Transverse colon (tissue), 4 donors: ENCODE results near the gene CDO1. TPM values are rescaled to one million over a fixed set of nuclear protein-coding genes. Genes with fewer than 3 reads are reported as not detected.

Experiments
- DNase-seq: peaks from one replicate; pipeline ENCODE4 v3.0.0-alpha.2; 2019
- H3K27ac ChIP-seq, 4 donors: fragments of 200-600 bp; sonication (generic); 2 replicates each; pipeline ENCODE4 v1.5.1; 2016 to 2018; ENCODE audit warnings: inconsistent platforms in 4 of 4
- H3K27me3 ChIP-seq: fragments of 200-600 bp; sonication (generic); 2 replicates; pipeline ENCODE4 v1.5.1; 2017; ENCODE audit warnings: inconsistent platforms
- H3K36me3 ChIP-seq, 4 donors: fragments of 200-600 bp; sonication (generic); 2 replicates each; pipeline ENCODE4 v1.5.1; 2017 to 2019; ENCODE audit warnings: inconsistent platforms in 4 of 4
- H3K4me1 ChIP-seq, 4 donors: fragments of 200-600 bp; sonication (generic); 2 replicates each; pipeline ENCODE4 v1.5.1; 2017 to 2020; ENCODE audit warnings: inconsistent platforms in 4 of 4
- H3K4me3 ChIP-seq, 4 donors: fragments of 200-600 bp; sonication (generic); 1 replicate in 1 of 4; 2 replicates in 3 of 4; pipeline versions ENCODE4 v1.5.1 to v1.6.1; 2017 to 2019; ENCODE audit warnings: inconsistent platforms in 4 of 4
- H3K9me3 ChIP-seq, 2 donors: fragments of 200-600 bp; sonication (generic); 2 replicates each; pipeline ENCODE4 v1.5.1; 2017 to 2019; ENCODE audit warnings: inconsistent platforms in 2 of 2
- CTCF ChIP-seq, 5 experiments: fragments of 200-600 bp in 3 of 5; fragments of 450-650 bp in 2 of 5; sonication (generic) in 3 of 5; IDR thresholded peaks; 1 replicate in 2 of 5; 2 replicates in 3 of 5; pipeline ENCODE4 v1.5.1; 2016 to 2017; ENCODE audit warnings: antibody characterized with exemption in 5 of 5, inconsistent platforms in 3 of 5, mild to moderate bottlenecking in 2 of 5, moderate library complexity in 1 of 5
- EP300 ChIP-seq: sonication (generic); formaldehyde crosslinking; IDR thresholded peaks from one replicate; pipeline ENCODE4 v1.6.1; 2017; ENCODE audit warnings: antibody characterized with exemption, low read depth
- POLR2A ChIP-seq: fragments of 450-650 bp; IDR thresholded peaks from one replicate; pipeline ENCODE4 v1.6.1; 2016; ENCODE audit warnings: antibody characterized with exemption, mild to moderate bottlenecking, moderate library complexity
- POLR2AphosphoS5 ChIP-seq, 3 donors: sonication (generic); formaldehyde crosslinking; IDR thresholded peaks; one replicate each; pipeline ENCODE4 v1.6.1; 2016; ENCODE audit warnings: antibody characterized with exemption in 3 of 3
- WGBS, 2 donors: methylation state at CpG; one replicate each; pipeline ENCODE4 v1.1.5; 2018; ENCODE audit warnings: low coverage in 1 of 2; 5-methylcytosine and 5-hydroxymethylcytosine counted together
- in situ Hi-C, 4 donors: fragments of 200-750 bp; cut with MboI; loops; one replicate each; pipeline versions ENCODE4 v1.15.0 to v1.15.1; 2017; ENCODE audit warnings: low sequenced_read_pairs in 3 of 4, low pct_ligation_motif_present in 1 of 4, low pct_unique_long_range_greater_than_20kb in 1 of 4
- intact Hi-C: fragments of 100-400 bp; cut with DNase I; formaldehyde crosslinking; loops from one replicate; pipeline ENCODE4 v1.15.1; 2023; ENCODE audit warnings: low total_unique reads
- total RNA-seq, 4 donors: library from RNA; depleted of rRNA; stranded (reverse); fragments of >200 nt; gene quantifications; one replicate each; pipeline ENCODE4 v1.1.0, GENCODE V29; 2016

Gene CDO1
- total RNA-seq, 4 donors from 2014 or later = 0.40 to 10.4 (median 4.4) TPM; not detected in 1

GRCh38 chr5:115800108-115800507 lies 16.4 kb downstream of the CDO1 start:
- in situ Hi-C loops = no loop called here
- TF ChIP-seq POLR2AphosphoS5 (IDR thresholded peaks at IDR 0.05) (no peak), EP300 (no peak), CTCF (IDR thresholded peaks at IDR 0.05) (no peak), POLR2A (no peak)
- WGBS, 2 donors = 58 to 73% methylated on average over 2 of the region's 2 CpGs
- Histone ChIP-seq H3K36me3 (no peaks in the 10 kb centered on the region), H3K9me3 (no peaks in the 10 kb centered on the region), H3K4me3 (no peak overlapping the region), H3K27ac (no peak overlapping the region), H3K27me3 (no peaks in the 10 kb centered on the region), H3K4me1 (no peaks in the 10 kb centered on the region)
- no peak for DNase-seq
- intact Hi-C loops = no loop called here

- 67 to 69% methylated on average over 1 to 2 of the region's 2 CpGs for WGBS, 2 donors
- Histone ChIP-seq H3K27ac (no peak overlapping the region), H3K9me3 (no peaks in the 10 kb centered on the region), H3K4me1 (no peaks in the 10 kb centered on the region), H3K4me3 (no peak overlapping the region), H3K27me3 (no peaks in the 10 kb centered on the region), H3K36me3 (no peaks in the 10 kb centered on the region)
- intact Hi-C loops = no loop called here
- in situ Hi-C loops = no loop called here
- TF ChIP-seq POLR2A (no peak), CTCF (IDR thresholded peaks at IDR 0.05) (no peak), EP300 (no peak), POLR2AphosphoS5 (IDR thresholded peaks at IDR 0.05) (no peak)
- DNase-seq = no peak
Observed at GRCh38 chr5:115798252-115798651, 18.2 kb downstream of the CDO1 start.

- Histone ChIP-seq H3K36me3 (no peaks in the 10 kb centered on the region), H3K9me3 (no peaks in the 10 kb centered on the region), H3K27ac (no peak overlapping the region), H3K4me3 (no peak overlapping the region), H3K27me3 (no peaks in the 10 kb centered on the region), H3K4me1 (no peaks in the 10 kb centered on the region)
- 69 to 86% methylated on average over 2 to 3 of the region's 3 CpGs for WGBS, 2 donors
- DNase-seq = no peak
- TF ChIP-seq POLR2AphosphoS5 (IDR thresholded peaks at IDR 0.05) = no peak
- no peak for TF ChIP-seq POLR2A
- no peak for TF ChIP-seq EP300
- TF ChIP-seq CTCF (IDR thresholded peaks at IDR 0.05) = no peak
- intact Hi-C loops = no loop called here
- in situ Hi-C loops = no loop called here
Observed at GRCh38 chr5:115796656-115797055, 19.8 kb downstream of the CDO1 start.

GRCh38 chr5:115795700-115796099 lies 20.8 kb downstream of the CDO1 start:
- H3K27me3 ChIP-seq = no peaks in the 10 kb centered on the region
- in situ Hi-C loops (no loop called here), intact Hi-C loops (no loop called here)
- no peaks in the 10 kb centered on the region for H3K9me3 ChIP-seq
- H3K4me3 ChIP-seq = no peak overlapping the region
- no peak for DNase-seq
- no peaks in the 10 kb centered on the region for H3K36me3 ChIP-seq
- 75 to 89% methylated on average over 1 of the region's 1 CpG for WGBS, 2 donors
- no peak overlapping the region for H3K27ac ChIP-seq
- TF ChIP-seq POLR2A (no peak), POLR2AphosphoS5 (IDR thresholded peaks at IDR 0.05) (no peak), EP300 (no peak), CTCF (IDR thresholded peaks at IDR 0.05) (no peak)
- H3K4me1 ChIP-seq = no peaks in the 10 kb centered on the region
